Neural cell (in vitro differentiated cells): ENCODE measurements around the gene PABPC3. TPM values are rescaled to one million over a fixed set of nuclear protein-coding genes. Genes with fewer than 3 reads are reported as not detected.

Experiments
- H2AFZ ChIP-seq: fragments of 200-600, 300-800 bp; sonication (generic), shearing (Covaris generic); 2 replicates; pipeline ENCODE4 v1.6.0; 2014; ENCODE audit warnings: low read depth, mild to moderate bottlenecking, antibody characterized with exemption, low read length, moderate library complexity
- H3F3A ChIP-seq: fragments of 200-600 bp; shearing (Covaris generic); 2 replicates; pipeline ENCODE4 v1.6.1; 2016; ENCODE audit warnings: mild to moderate bottlenecking, moderate library complexity, mixed read lengths, antibody characterized with exemption, low read length; ENCODE audit not compliant: insufficient read depth, poor library complexity, severe bottlenecking
- H3K27ac ChIP-seq: fragments of 200-600, 300-800 bp; sonication (generic), shearing (Covaris generic); 2 replicates; pipeline ENCODE4 v1.5.1; 2014; ENCODE audit warnings: mild to moderate bottlenecking, low read length, moderate library complexity
- H3K27me3 ChIP-seq: fragments of 300-800, 200-600 bp; sonication (generic), shearing (Covaris generic); 2 replicates; pipeline ENCODE4 v1.6.0; 2014; ENCODE audit warnings: mild to moderate bottlenecking, low read depth, low read length, moderate library complexity; ENCODE audit not compliant: insufficient read depth
- H3K36me3 ChIP-seq: fragments of 300-800, 200-600 bp; sonication (generic), shearing (Covaris generic); 2 replicates; pipeline ENCODE4 v1.5.1; 2014; ENCODE audit warnings: mild to moderate bottlenecking, antibody characterized with exemption, low read length, moderate library complexity; ENCODE audit not compliant: insufficient read depth
- H3K4me2 ChIP-seq: fragments of 300-800, 200-600 bp; sonication (generic), shearing (Covaris generic); 2 replicates; pipeline ENCODE4 v1.6.0; 2014; ENCODE audit warnings: mild to moderate bottlenecking, low read length
- H3K4me3 ChIP-seq: fragments of 300-800, 200-600 bp; sonication (generic), shearing (Covaris generic); 2 replicates; pipeline ENCODE4 v1.5.1; 2014; ENCODE audit warnings: mild to moderate bottlenecking, low read length, moderate library complexity
- H3K79me2 ChIP-seq: fragments of 200-600 bp; shearing (Covaris generic); replicated peaks from 2 replicates; pipeline ENCODE4 v1.6.0; 2014; ENCODE audit warnings: mild to moderate bottlenecking, low read length, moderate library complexity; ENCODE audit not compliant: insufficient read depth
- H3K9ac ChIP-seq: fragments of 300-800, 200-600 bp; sonication (generic), shearing (Covaris generic); 2 replicates; pipeline ENCODE4 v1.6.1; 2016; ENCODE audit warnings: mild to moderate bottlenecking, low read length, mixed read lengths
- H3K9me2 ChIP-seq: fragments of 200-600 bp; shearing (Covaris generic); 2 replicates; pipeline ENCODE4 v1.6.1; 2016; ENCODE audit warnings: mild to moderate bottlenecking, low read length, mixed read lengths; ENCODE audit not compliant: insufficient read depth
- H3K9me3 ChIP-seq: fragments of 200-600, 300-800 bp; sonication (generic), shearing (Covaris generic); 2 replicates; pipeline ENCODE4 v1.6.1; 2016; ENCODE audit warnings: mild to moderate bottlenecking, mixed run types, low read length, moderate library complexity, mixed read lengths
- H4K20me1 ChIP-seq: fragments of 200-600 bp; shearing (Covaris generic); 2 replicates; pipeline ENCODE4 v1.6.1; 2016; ENCODE audit warnings: mild to moderate bottlenecking, mixed run types; ENCODE audit not compliant: insufficient read depth
- CTCF ChIP-seq: fragments of 450-650 bp; IDR thresholded peaks from 2 replicates; pipeline ENCODE4 v1.5.1; 2014; ENCODE audit warnings: antibody characterized with exemption, mild to moderate bottlenecking, moderate library complexity; ENCODE audit not compliant: poor library complexity, severe bottlenecking
- EP300 ChIP-seq: fragments of 450-650 bp; conservative IDR thresholded peaks from 2 replicates; pipeline ENCODE4 v1.6.1; 2014; ENCODE audit warnings: antibody characterized with exemption, mild to moderate bottlenecking, moderate library complexity; ENCODE audit not compliant: poor library complexity, severe bottlenecking
- EZH2 ChIP-seq: fragments of 200-600, 300-800 bp; shearing (Covaris generic), sonication (generic); IDR thresholded peaks from 2 replicates; pipeline ENCODE4 v1.6.1; 2014; ENCODE audit warnings: antibody characterized with exemption, low read length, borderline replicate concordance, mild to moderate bottlenecking; ENCODE audit not compliant: insufficient read depth, poor library complexity, severe bottlenecking
- MXI1 ChIP-seq: fragments of 450-650 bp; conservative IDR thresholded peaks from 2 replicates; pipeline ENCODE4 v1.6.1; 2014; ENCODE audit warnings: antibody characterized with exemption, mild to moderate bottlenecking; ENCODE audit not compliant: poor library complexity, severe bottlenecking
- POLR2AphosphoS5 ChIP-seq: IDR thresholded peaks from 2 replicates; pipeline ENCODE4 v1.6.1; 2012
- RAD21 ChIP-seq: fragments of 450-650 bp; conservative IDR thresholded peaks from 2 replicates; pipeline ENCODE4 v1.6.1; 2014; ENCODE audit warnings: antibody characterized with exemption, mild to moderate bottlenecking, moderate library complexity
- REST ChIP-seq: IDR thresholded peaks from 2 replicates; pipeline ENCODE4 v1.6.1; 2012; ENCODE audit warnings: borderline replicate concordance
- SMC3 ChIP-seq: fragments of 450-650 bp; conservative IDR thresholded peaks from 2 replicates; pipeline ENCODE4 v1.6.1; 2014; ENCODE audit warnings: antibody characterized with exemption, mild to moderate bottlenecking, moderate library complexity; ENCODE audit not compliant: poor library complexity
- TAF1 ChIP-seq: IDR thresholded peaks from 2 replicates; pipeline ENCODE4 v1.6.1; 2012; ENCODE audit warnings: low read depth
- polyA plus RNA-seq: library from polyadenylated mRNA; depleted of rRNA; stranded (reverse); fragments of >200 nt; gene quantifications from 2 replicates; pipeline ENCODE4 v1.2.3, GENCODE V29; 2014

Gene PABPC3
- polyA plus RNA-seq, 1 donor from 2014 or later: not detected

- H3F3A ChIP-seq: no peaks in the 10 kb centered on the region
- TF ChIP-seq SMC3 (no peak), EP300 (no peak), REST (no peak), MXI1 (no peak), POLR2AphosphoS5 (no peak), EZH2 (no peak), TAF1 (no peak)
- no peak overlapping the region for H2AFZ ChIP-seq
- H3K27me3 ChIP-seq: no peaks in the 10 kb centered on the region
- no peaks in the 10 kb centered on the region for H4K20me1 ChIP-seq
- H3K79me2 ChIP-seq: no peaks in the 10 kb centered on the region
- no peak overlapping the region for H3K27ac ChIP-seq
- H3K36me3 ChIP-seq: no peaks in the 10 kb centered on the region
- no peak overlapping the region for H3K4me2 ChIP-seq
- H3K9me3 ChIP-seq: no peaks in the 10 kb centered on the region
- no peak overlapping the region for H3K4me3 ChIP-seq
- H3K9ac ChIP-seq: no peak overlapping the region
- H3K9me2 ChIP-seq: no peaks in the 10 kb centered on the region
These were observed 35.0 kb downstream of the PABPC3 start for GRCh38 chr13:25130944-25131343.

- Histone ChIP-seq H3K9ac (no peak overlapping the region), H3F3A (peaks cover 3% of the 10 kb centered on the region), H3K9me3 (no peaks in the 10 kb centered on the region), H3K27ac (no peak overlapping the region), H3K9me2 (no peaks in the 10 kb centered on the region), H4K20me1 (no peaks in the 10 kb centered on the region), H3K27me3 (no peaks in the 10 kb centered on the region), H3K79me2 (no peaks in the 10 kb centered on the region), H2AFZ (no peak overlapping the region), H3K4me2 (no peak overlapping the region), H3K36me3 (no peaks in the 10 kb centered on the region), H3K4me3 (no peak overlapping the region)
- TF ChIP-seq MXI1 (no peak), REST (no peak), POLR2AphosphoS5 (no peak), EZH2 (no peak), SMC3 (no peak), CTCF (no peak), TAF1 (no peak), EP300 (no peak), RAD21 (no peak)
These were observed 36.0 kb downstream of the PABPC3 start for GRCh38 chr13:25131881-25132420.
